ENCODE results near the gene SLC34A3. TPM values are rescaled to one million over a fixed set of nuclear protein-coding genes. Genes with fewer than 3 reads are reported as not detected.

The SLC34A3 gene
- total and polyA plus RNA-seq, 2 donors (not counting 1 experiment from before 2014, with no cell fraction given): not detected

DNA sequence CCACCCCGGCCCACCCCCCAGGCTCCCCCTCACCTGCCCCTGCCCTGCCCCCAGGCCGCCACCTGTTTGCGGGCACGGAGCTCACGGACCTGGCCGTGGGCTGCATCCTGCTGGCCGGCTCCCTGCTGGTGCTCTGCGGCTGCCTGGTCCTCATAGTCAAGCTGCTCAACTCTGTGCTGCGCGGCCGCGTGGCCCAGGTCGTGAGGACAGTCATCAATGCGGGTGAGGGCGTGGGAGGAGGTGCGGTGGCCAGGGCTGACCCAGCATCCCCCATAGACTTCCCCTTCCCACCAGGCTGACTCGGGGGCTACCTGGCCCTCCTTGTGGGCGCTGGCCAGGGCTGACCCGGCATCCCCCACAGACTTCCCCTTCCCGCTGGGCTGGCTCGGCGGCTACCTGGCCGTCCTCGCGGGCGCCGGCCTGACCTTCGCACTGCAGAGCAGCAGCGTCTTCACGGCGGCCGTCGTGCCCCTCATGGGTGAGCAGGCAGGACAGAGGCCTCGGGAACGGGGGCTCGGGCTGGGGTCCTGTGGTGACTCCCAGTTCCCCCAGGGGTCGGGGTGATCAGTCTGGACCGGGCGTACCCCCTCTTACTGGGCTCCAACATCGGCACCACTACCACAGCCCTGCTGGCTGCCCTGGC, 3.5 kb downstream of the SLC34A3 start:
- peak; percentile 31 for DNase-seq
- ChIA-PET CTCF (interaction anchor here (0.9 to 8.9 kb wide), 4 partner anchors 9 to 138 kb away, joined by 3 to 76 read pairs (median 4); partner anchors contain the start of genes CYSRT1, RNF208, RNF224 and SSNA1), POLR2A (interaction anchor here (0.6 to 1.0 kb wide), 4 partner anchors 10 to 502 kb away, joined by 3 to 10 read pairs (median 4); partner anchors contain the start of gene CYSRT1)
- H3K4me2 ChIP-seq (replicated peaks; ENCODE audit: low read depth, low read length, poor library complexity, severe bottlenecking): peak overlapping the region; percentile 72
- Mint-ChIP-seq H3K4me1 (peaks cover 33% of the 10 kb centered on the region), H3K4me3 (no peak overlapping the region), H3K27ac (peak overlapping the region; percentile 20), H3K9me3 (ENCODE audit: insufficient read depth) (no peaks in the 10 kb centered on the region), H3K27me3 (no peaks in the 10 kb centered on the region)
- H3K4me1 ChIP-seq (ENCODE audit: control insufficient read depth in 2 of 2, insufficient read depth in 2 of 2, low read length in 2 of 2): peaks cover 33 to 52% of the 10 kb centered on the region in 2 donors
- no peak overlapping the region for H3K9ac ChIP-seq (ENCODE audit: low read length)
- H3K36me3 ChIP-seq (replicated peaks in 1 of 2; ENCODE audit: control extremely low read depth in 1 of 2, control insufficient read depth in 1 of 2, extremely low read depth in 1 of 2, insufficient read depth in 2 of 2, low read length in 1 of 2): no peaks in the 10 kb centered on the region
- intact Hi-C loops (cut with micrococcal nuclease): no loop called here
- no peak for TF ChIP-seq EZH2 (IDR thresholded peaks at IDR 0.05; ENCODE audit: borderline replicate concordance, insufficient read depth, low read depth, low read length, poor library complexity, severe bottlenecking)
- TF ChIP-seq, protein P1, sequence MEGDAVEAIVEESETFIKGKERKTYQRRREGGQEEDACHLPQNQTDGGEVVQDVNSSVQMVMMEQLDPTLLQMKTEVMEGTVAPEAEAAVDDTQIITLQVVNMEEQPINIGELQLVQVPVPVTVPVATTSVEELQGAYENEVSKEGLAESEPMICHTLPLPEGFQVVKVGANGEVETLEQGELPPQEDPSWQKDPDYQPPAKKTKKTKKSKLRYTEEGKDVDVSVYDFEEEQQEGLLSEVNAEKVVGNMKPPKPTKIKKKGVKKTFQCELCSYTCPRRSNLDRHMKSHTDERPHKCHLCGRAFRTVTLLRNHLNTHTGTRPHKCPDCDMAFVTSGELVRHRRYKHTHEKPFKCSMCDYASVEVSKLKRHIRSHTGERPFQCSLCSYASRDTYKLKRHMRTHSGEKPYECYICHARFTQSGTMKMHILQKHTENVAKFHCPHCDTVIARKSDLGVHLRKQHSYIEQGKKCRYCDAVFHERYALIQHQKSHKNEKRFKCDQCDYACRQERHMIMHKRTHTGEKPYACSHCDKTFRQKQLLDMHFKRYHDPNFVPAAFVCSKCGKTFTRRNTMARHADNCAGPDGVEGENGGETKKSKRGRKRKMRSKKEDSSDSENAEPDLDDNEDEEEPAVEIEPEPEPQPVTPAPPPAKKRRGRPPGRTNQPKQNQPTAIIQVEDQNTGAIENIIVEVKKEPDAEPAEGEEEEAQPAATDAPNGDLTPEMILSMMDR (IDR thresholded peaks at IDR 0.05): no peak
- no peak for ATAC-seq (ENCODE audit: low read depth)
- H3K4me3 ChIP-seq (ENCODE audit: control extremely low read depth in 1 of 5, extremely low read depth in 1 of 5, insufficient read depth in 1 of 5, low read depth in 2 of 5, low read length in 4 of 5): no peak overlapping the region
- peaks cover 17% of the 10 kb centered on the region for H4K20me1 ChIP-seq (ENCODE audit: control insufficient read depth, insufficient read depth, low read length, poor library complexity, severe bottlenecking)
- peaks cover 0 to 18% (median 2%) of the 10 kb centered on the region in 4 experiments for H3K27me3 ChIP-seq (replicated peaks in 1 of 4; ENCODE audit: control extremely low read depth in 1 of 4, control insufficient read depth in 3 of 4, insufficient read depth in 4 of 4, low read length in 3 of 4)
- no peak overlapping the region for H2AFZ ChIP-seq (ENCODE audit: insufficient read depth, low read depth, low read length, poor library complexity, severe bottlenecking)
- H3K9me3 ChIP-seq (ENCODE audit: control extremely low read depth in 1 of 3, control insufficient read depth in 2 of 3, insufficient read depth in 1 of 3, low read length in 2 of 3): peaks cover 0 to 3% (median 0%) of the 10 kb centered on the region in 3 donors
- peaks cover 26% of the 10 kb centered on the region for H3K79me2 ChIP-seq (ENCODE audit: control insufficient read depth, insufficient read depth, low read length)
- no peak overlapping the region for H3K27ac ChIP-seq (ENCODE audit: low read length in 2 of 2)
- 77% methylated on average over 36 of the region's 40 CpGs for whole genome bisulfite sequencing (ENCODE audit: insufficient coverage)

Data from B cell (primary cell).